HepG2 (cell line): Measurements from ENCODE around the gene CEP250. TPM values are rescaled to one million over a fixed set of nuclear protein-coding genes. Genes with fewer than 3 reads are reported as not detected.

Source experiments
- ATAC-seq: fragments of 200-7000 bp; cut with Tn5 transposase; 3 replicates; pipeline ENCODE4 v1.9.1; 2020; ENCODE audit warnings: mild to moderate bottlenecking, moderate library complexity
- BruUV-seq: library from RNA; stranded (reverse); fragments of 400-500 nt; replicated peaks from 2 replicates; lab custom pipeline; 2021; lab: Mats Ljungman, UMichigan
- CTCF ChIA-PET: fragments of 300-600 bp; formaldehyde crosslinking; extraction: SDS; loops from one replicate; lab custom pipeline; 2021; ENCODE audit warnings: low total read pairs, inconsistent platforms, low intra/inter-chr PET ratio; lab: Yijun Ruan, JAX
- POLR2A ChIA-PET: fragments of 350-600 bp; sonication (Branson Sonifier 250); formaldehyde crosslinking; loops from one replicate; lab custom pipeline; 2020; ENCODE audit warnings: antibody characterized with exemption, inconsistent platforms; lab: Yijun Ruan, JAX
- DNase-seq: peaks from one replicate; pipeline ENCODE4 v3.0.0-alpha.2; 2015; ENCODE audit warnings: low spot score
- FAIRE-seq: peaks from 3 replicates; lab custom pipeline; 2011; peaks lifted over from hg19 to GRCh38; lab: Jason Lieb, UNC
- H2AFZ ChIP-seq: one replicate; pipeline ENCODE4 v1.6.1; 2011; ENCODE audit warnings: low read length, inconsistent platforms
- H3K27ac ChIP-seq: fragments of 300-600 bp; 3 replicates; pipeline ENCODE4 v1.8.0; 2011; ENCODE audit warnings: mixed run types, mild to moderate bottlenecking, mixed read lengths, low read length, inconsistent platforms; ENCODE audit not compliant: insufficient read depth; ENCODE audit errors: extremely low read length
- H3K27me3 ChIP-seq, 2 experiments: fragments of 200-600 bp in 1 of 2; 2 replicates in 1 of 2; 3 replicates in 1 of 2; pipeline versions ENCODE4 v1.6.0 to v1.8.0; 2011; ENCODE audit warnings: low read length in 2 of 2, mild to moderate bottlenecking in 2 of 2, moderate library complexity in 2 of 2, inconsistent platforms in 1 of 2; ENCODE audit not compliant: insufficient read depth in 2 of 2, control insufficient read depth in 1 of 2
- H3K36me3 ChIP-seq, 2 experiments: fragments of 200-600 bp in 1 of 2; replicated peaks in 1 of 2; 2 replicates in 1 of 2; 3 replicates in 1 of 2; pipeline versions ENCODE4 v1.5.1 to v1.8.0; 2011; ENCODE audit warnings: low read length in 2 of 2, inconsistent platforms in 1 of 2; ENCODE audit not compliant: insufficient read depth in 2 of 2, control insufficient read depth in 1 of 2
- H3K4me1 ChIP-seq: 2 replicates; pipeline ENCODE4 v1.5.1; 2012; ENCODE audit warnings: low read length, inconsistent platforms; ENCODE audit not compliant: insufficient read depth
- H3K4me2 ChIP-seq: 2 replicates; pipeline ENCODE4 v1.6.0; 2011; ENCODE audit warnings: low read depth, low read length, inconsistent platforms
- H3K4me3 ChIP-seq, 3 experiments: fragments of 200-600 bp in 1 of 3; sonication (generic), shearing (Covaris generic) in 1 of 3; replicated peaks in 1 of 3; 2 replicates each; pipeline ENCODE4 v1.5.1; 2011 to 2016; ENCODE audit warnings: low read length in 3 of 3, inconsistent platforms in 2 of 3, low read depth in 2 of 3, mild to moderate bottlenecking in 2 of 3, control low read depth in 1 of 3, mixed read lengths in 1 of 3; ENCODE audit not compliant: insufficient read depth in 1 of 3
- H3K79me2 ChIP-seq: one replicate; pipeline ENCODE4 v1.6.1; 2011; ENCODE audit warnings: low read length, inconsistent platforms; ENCODE audit not compliant: insufficient read depth
- H3K9ac ChIP-seq: 2 replicates; pipeline ENCODE4 v1.6.0; 2011; ENCODE audit warnings: mild to moderate bottlenecking, low read depth, low read length, inconsistent platforms; ENCODE audit not compliant: insufficient read depth
- H3K9me3 ChIP-seq: 2 replicates; pipeline ENCODE4 v1.5.1; 2012; ENCODE audit warnings: mild to moderate bottlenecking, low read length
- H4K20me1 ChIP-seq: 2 replicates; pipeline ENCODE4 v1.6.0; 2011; ENCODE audit warnings: inconsistent platforms, mild to moderate bottlenecking, low read length, moderate library complexity; ENCODE audit not compliant: insufficient read depth
- CREB3 ChIP-seq: sonication (generic); formaldehyde crosslinking; IDR thresholded peaks from 2 replicates; pipeline ENCODE4 v1.5.0; 2020; ENCODE audit warnings: missing genetic modification reagents
- FUBP1 ChIP-seq: sonication (generic); formaldehyde crosslinking; IDR thresholded peaks from 2 replicates; pipeline ENCODE4 v1.5.1; 2020; ENCODE audit warnings: missing genetic modification reagents, mild to moderate bottlenecking, borderline replicate concordance
- GLMP ChIP-seq: sonication (generic); formaldehyde crosslinking; IDR thresholded peaks from 2 replicates; pipeline ENCODE4 v1.9.0; 2021; ENCODE audit warnings: missing genetic modification reagents, mild to moderate bottlenecking, borderline replicate concordance
- JUND ChIP-seq: sonication (generic); formaldehyde crosslinking; IDR thresholded peaks from 2 replicates; pipeline ENCODE4 v1.8.0; 2022; ENCODE audit warnings: mild to moderate bottlenecking, missing genetic modification reagents
- KLF6 ChIP-seq: IDR thresholded peaks from 2 replicates; pipeline ENCODE4 v1.8.0; 2016; ENCODE audit warnings: missing biosample characterization, missing genetic modification reagents
- KMT2B ChIP-seq: IDR thresholded peaks from 2 replicates; pipeline ENCODE4 v1.6.1; 2016; ENCODE audit warnings: missing genetic modification reagents, missing compliant biosample characterization
- MAFK ChIP-seq, 2 experiments: IDR thresholded peaks in 1 of 2; conservative IDR thresholded peaks in 1 of 2; 2 replicates each; pipeline ENCODE4 v1.6.1; 2011; ENCODE audit warnings: improper control_type of control experiment in 2 of 2, low read length in 2 of 2
- MED1 ChIP-seq: sonication (generic); formaldehyde crosslinking; IDR thresholded peaks from 2 replicates; pipeline ENCODE4 v1.4.0; 2020; ENCODE audit warnings: missing genetic modification reagents
- NFIC ChIP-seq: IDR thresholded peaks from 2 replicates; pipeline ENCODE4 v1.6.1; 2012; ENCODE audit warnings: mild to moderate bottlenecking, low read length, inconsistent platforms
- TCF12 ChIP-seq, 2 experiments: fragments of 450-650 bp in 1 of 2; sonication (generic) in 1 of 2; formaldehyde crosslinking in 1 of 2; IDR thresholded peaks; 2 replicates each; pipeline versions ENCODE4 v1.6.1 to v1.8.0; 2017 to 2022; ENCODE audit warnings: antibody characterized with exemption in 1 of 2, mild to moderate bottlenecking in 1 of 2, missing genetic modification reagents in 1 of 2, moderate library complexity in 1 of 2
- TMF1 ChIP-seq: sonication (generic); formaldehyde crosslinking; IDR thresholded peaks from 2 replicates; pipeline ENCODE4 v1.8.1; 2022; ENCODE audit warnings: low read depth, missing genetic modification reagents
- TP53 ChIP-seq: sonication (generic); formaldehyde crosslinking; conservative IDR thresholded peaks from 2 replicates; pipeline ENCODE4 v1.4.0; 2020; ENCODE audit warnings: missing genetic modification reagents
- ZNF331 ChIP-seq: sonication (generic); formaldehyde crosslinking; IDR thresholded peaks from 2 replicates; pipeline ENCODE4 v1.4.0; 2020; ENCODE audit warnings: missing genetic modification reagents
- ZNF501 ChIP-seq: sonication (generic); formaldehyde crosslinking; IDR thresholded peaks from 2 replicates; pipeline ENCODE4 v1.5.1; 2020; ENCODE audit warnings: mild to moderate bottlenecking, moderate library complexity, missing genetic modification reagents
- ZNF510 ChIP-seq: sonication (generic); formaldehyde crosslinking; IDR thresholded peaks from 2 replicates; pipeline ENCODE4 v1.4.0; 2020; ENCODE audit warnings: low read depth, mild to moderate bottlenecking, missing genetic modification reagents
- ZNF609 ChIP-seq: sonication (generic); formaldehyde crosslinking; IDR thresholded peaks from 2 replicates; pipeline ENCODE4 v1.4.0; 2020; ENCODE audit warnings: mild to moderate bottlenecking, missing genetic modification reagents, borderline replicate concordance
- ZNF773 ChIP-seq: sonication (generic); formaldehyde crosslinking; IDR thresholded peaks from 2 replicates; pipeline ENCODE4 v1.4.0; 2020; ENCODE audit warnings: missing genetic modification reagents, borderline replicate concordance
- WGBS: methylation state at CpG from one replicate; pipeline ENCODE4 v1.1.6; 2017; ENCODE audit warnings: low lambda C conversion rate; 5-methylcytosine and 5-hydroxymethylcytosine counted together
- in situ Hi-C: cut with HindIII; loops from 2 replicates; pipeline ENCODE4 v1.10.0; 2017; ENCODE audit warnings: low pct_unique_long_range_greater_than_20kb; ENCODE audit not compliant: extremely low pct_ligation_motif_present
- intact Hi-C: fragments of 100-400 bp; cut with micrococcal nuclease; formaldehyde crosslinking; loops from one replicate; pipeline ENCODE4 v1.10.0; 2022; ENCODE audit not compliant: unreplicated experiment
- polyA plus RNA-seq, 8 experiments: library from polyadenylated mRNA; depleted of rRNA in 3 of 8; stranded (reverse) in 7 of 8; unstranded in 1 of 8; fragments of >200 nt; fragmentation: Illumina TruSeq in 4 of 8; extraction: Trizol in 4 of 8; gene quantifications; 2 replicates each; pipeline versions ENCODE4 v1.2.1 to v1.2.3, GENCODE V29; 2011 to 2016; ENCODE audit warnings: low read depth in 4 of 8, missing spikeins in 1 of 8, mixed read lengths in 1 of 8; ENCODE audit not compliant: insufficient read depth in 1 of 8
- total RNA-seq, 5 experiments: library from RNA; depleted of rRNA; stranded (reverse); fragments of >200 nt; fragmentation: Illumina TruSeq; extraction: Trizol; gene quantifications; 2 replicates each; pipeline ENCODE4 v1.2.3, GENCODE V29; 2016; ENCODE audit warnings: low read depth in 1 of 5

CEP250 gene
- total and polyA plus RNA-seq, 2 of the 13 experiments (the other 11 are each of a cell fraction or from before 2014, with no cell fraction given), result 28.8 to 55.3 TPM

GRCh38 chr20:35499271-35499670, 43.9 kb downstream of the CEP250 start:
- 96% methylated on average over 1 of the region's 1 CpG for WGBS
- H3K4me3 ChIP-seq, result no peak overlapping the region
- DNase-seq (no peak), FAIRE-seq (no peak), ATAC-seq (no peak)
- H3K36me3 ChIP-seq, result peaks cover 78 to 98% of the 10 kb centered on the region in 2 experiments
- H2AFZ ChIP-seq, result no peak overlapping the region
- ChIA-PET POLR2A (interaction anchor here (1.4 kb wide), 1 partner anchor 25 kb away, joined by 3 read pairs; no protein-coding TSS in a partner anchor), CTCF (no interaction called here)
- no peaks in the 10 kb centered on the region for H3K4me1 ChIP-seq
- H3K9ac ChIP-seq, result no peak overlapping the region
- H3K79me2 ChIP-seq, result no peaks in the 10 kb centered on the region
- H3K9me3 ChIP-seq, result no peaks in the 10 kb centered on the region
- no peaks in the 10 kb centered on the region for H4K20me1 ChIP-seq
- intact Hi-C loops, result no loop called here
- no TSS peak for BruUV-seq
- in situ Hi-C loops, result no loop called here
- no peaks in the 10 kb centered on the region for H3K27me3 ChIP-seq
- H3K27ac ChIP-seq, result no peak overlapping the region
- H3K4me2 ChIP-seq, result no peak overlapping the region
- TF ChIP-seq ZNF510 (CRISPR knock-in tag) (no peak), MED1 (CRISPR knock-in tag) (no peak), ZNF501 (CRISPR knock-in tag) (no peak), MAFK (conservative IDR thresholded peaks at IDR 0.05 in 1 of 2, IDR thresholded peaks at IDR 0.05 in 1 of 2; ENCODE audit: low read length in 2 of 2) (no peak), KLF6 (CRISPR knock-in tag) (no peak), NFIC (no peak), TMF1 (no peak), ZNF609 (CRISPR knock-in tag) (no peak), ZNF773 (CRISPR knock-in tag) (no peak), ZNF331 (CRISPR knock-in tag) (no peak), GLMP (CRISPR knock-in tag) (no peak), TCF12 (IDR thresholded peaks at IDR 0.05) (no peak), TCF12 (CRISPR knock-in tag; IDR thresholded peaks at IDR 0.05) (no peak), TP53 (CRISPR knock-in tag) (no peak), KMT2B (CRISPR knock-in tag) (no peak), FUBP1 (CRISPR knock-in tag) (no peak), JUND (no peak), CREB3 (CRISPR knock-in tag) (no peak)
